ENCODE results near the gene PTCHD4.

PTCHD4 gene

DNA sequence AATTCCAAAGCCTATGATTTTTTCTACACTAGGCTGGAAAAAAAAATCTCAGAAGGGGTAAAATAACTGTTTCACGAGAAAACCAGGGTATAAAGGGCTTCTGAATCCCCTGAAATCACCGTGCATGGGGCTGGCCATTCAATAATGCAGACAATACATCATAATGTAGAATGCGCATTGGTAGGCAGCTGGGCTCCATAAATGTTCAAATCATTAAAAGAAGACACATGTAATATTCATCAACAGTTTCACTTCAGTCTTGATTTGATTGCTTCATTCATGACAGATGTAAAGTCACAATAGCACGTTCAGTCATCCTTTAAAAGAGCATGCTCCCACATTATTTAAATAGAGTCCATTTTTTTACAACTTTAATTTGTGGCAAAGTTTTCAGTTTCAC lies 20.5 kb downstream of the PTCHD4 start:
- no peaks in the 10 kb centered on the region for H3K4me1 Mint-ChIP-seq
- TF ChIP-seq CTCF (IDR thresholded peaks at IDR 0.05): no peak
- no peaks in the 10 kb centered on the region for H3K9me3 Mint-ChIP-seq
- H3K27me3 Mint-ChIP-seq (ENCODE audit: low read depth, poor library complexity): no peaks in the 10 kb centered on the region
- no peak for DNase-seq
- no peak overlapping the region for H3K27ac Mint-ChIP-seq
- H3K4me3 Mint-ChIP-seq: no peak overlapping the region
- no peaks in the 10 kb centered on the region for H3K36me3 Mint-ChIP-seq (ENCODE audit: low read depth)

DNA sequence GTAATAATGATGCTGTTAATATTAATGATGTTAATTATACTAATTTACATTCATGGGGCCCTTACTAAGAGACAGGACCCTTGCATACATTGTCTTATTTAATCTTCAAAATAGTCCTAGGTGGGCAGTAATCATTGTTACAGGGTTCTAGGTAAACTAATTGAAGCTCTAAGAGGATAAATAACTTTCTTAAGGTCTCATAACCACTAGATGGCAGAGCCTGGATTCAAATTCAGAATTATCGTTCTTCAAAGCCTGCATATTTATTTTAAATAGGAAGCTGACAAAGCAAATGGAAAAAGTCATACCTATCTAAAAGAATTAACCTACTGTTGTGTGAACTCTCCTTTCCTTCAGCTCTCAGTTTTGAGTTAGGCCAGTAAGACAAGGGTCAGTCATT lies 23.5 kb downstream of the PTCHD4 start:
- no peaks in the 10 kb centered on the region for H3K27me3 Mint-ChIP-seq (ENCODE audit: low read depth, poor library complexity)
- TF ChIP-seq CTCF (IDR thresholded peaks at IDR 0.05): no peak
- no peaks in the 10 kb centered on the region for H3K36me3 Mint-ChIP-seq (ENCODE audit: low read depth)
- DNase-seq: no peak
- no peaks in the 10 kb centered on the region for H3K9me3 Mint-ChIP-seq
- H3K27ac Mint-ChIP-seq: no peak overlapping the region
- no peak overlapping the region for H3K4me3 Mint-ChIP-seq
- no peaks in the 10 kb centered on the region for H3K4me1 Mint-ChIP-seq

DNA sequence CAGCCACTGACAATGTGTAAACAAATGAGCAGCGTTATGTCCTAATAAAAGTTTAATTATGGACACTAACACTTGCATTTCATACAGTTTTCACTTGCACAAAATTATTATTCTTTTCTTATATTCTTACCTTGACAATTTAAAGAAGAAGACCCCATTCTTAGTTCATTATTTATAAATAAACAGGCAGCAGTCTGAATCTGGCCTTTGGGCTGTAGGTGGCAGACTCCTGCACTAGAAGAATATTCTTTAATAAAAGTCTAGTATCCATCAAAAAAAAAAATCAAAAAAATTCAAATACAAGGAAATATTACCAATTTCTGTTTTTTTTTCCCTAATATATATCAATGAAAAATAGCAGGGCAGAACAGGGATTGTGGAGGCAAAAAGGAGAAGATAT lies 24.8 kb downstream of the PTCHD4 start:
- H3K36me3 Mint-ChIP-seq (ENCODE audit: low read depth): no peaks in the 10 kb centered on the region
- no peak overlapping the region for H3K27ac Mint-ChIP-seq

DNA sequence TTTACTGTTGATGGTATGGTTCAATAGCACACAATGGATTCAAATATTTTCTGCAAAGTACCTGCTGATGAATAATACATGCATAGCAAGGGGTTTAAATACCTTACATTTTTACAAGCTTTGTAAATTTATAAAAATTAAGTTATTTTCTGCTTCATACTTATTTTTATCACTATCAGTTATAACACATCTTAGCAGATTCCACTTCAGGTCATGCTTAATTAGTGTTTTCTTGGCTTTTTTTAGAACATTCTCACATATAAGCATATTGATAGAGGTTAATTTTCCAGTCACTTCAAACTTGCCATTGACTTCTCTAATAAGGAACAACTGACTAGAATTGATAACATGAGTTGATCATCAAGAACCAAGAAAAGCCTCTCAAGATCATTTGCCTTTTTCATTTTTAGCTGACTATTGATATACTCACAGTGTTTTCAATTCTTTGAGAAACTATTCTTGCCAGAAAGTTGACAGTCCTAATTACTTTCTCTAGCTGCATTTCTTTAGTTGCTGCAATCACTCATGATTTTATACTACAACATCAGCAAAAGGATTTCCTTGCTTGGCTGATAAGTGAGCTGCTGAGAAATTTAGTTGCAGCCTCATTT lies 25.8 kb downstream of the PTCHD4 start:
- no peak for TF ChIP-seq CTCF (IDR thresholded peaks at IDR 0.05)
- Mint-ChIP-seq H3K27ac (no peak overlapping the region), H3K9me3 (no peaks in the 10 kb centered on the region), H3K36me3 (ENCODE audit: low read depth) (no peaks in the 10 kb centered on the region), H3K4me3 (no peak overlapping the region), H3K4me1 (no peaks in the 10 kb centered on the region), H3K27me3 (ENCODE audit: low read depth, poor library complexity) (no peaks in the 10 kb centered on the region)
- DNase-seq: no peak

More for the DNA sequence above, 24.8 kb downstream of the PTCHD4 start:
- no peaks in the 10 kb centered on the region for H3K4me1 Mint-ChIP-seq
- no peaks in the 10 kb centered on the region for H3K27me3 Mint-ChIP-seq (ENCODE audit: low read depth, poor library complexity)
- H3K4me3 Mint-ChIP-seq: no peak overlapping the region
- no peak for DNase-seq
- no peak for TF ChIP-seq CTCF (IDR thresholded peaks at IDR 0.05)
- H3K9me3 Mint-ChIP-seq: no peaks in the 10 kb centered on the region

DNA sequence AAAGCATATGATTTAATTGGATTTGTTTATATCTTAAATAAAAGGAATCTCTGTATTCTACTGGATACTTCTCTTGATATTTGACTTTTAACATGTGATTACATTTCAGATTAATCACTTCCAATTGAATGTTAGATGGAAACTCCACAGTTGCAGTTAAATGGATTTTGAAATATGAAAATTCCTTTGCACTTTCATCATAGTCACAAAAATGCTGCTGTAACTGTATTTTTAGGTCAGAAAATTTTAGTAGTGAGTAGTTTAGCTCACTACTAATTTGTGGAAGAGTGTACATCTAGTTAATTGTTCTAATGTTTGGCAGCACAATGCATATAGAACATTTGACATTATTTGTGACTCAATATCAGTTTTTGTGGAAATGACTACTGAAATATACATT lies 26.8 kb downstream of the PTCHD4 start:
- DNase-seq: no peak
- Mint-ChIP-seq H3K27me3 (ENCODE audit: low read depth, poor library complexity) (no peaks in the 10 kb centered on the region), H3K27ac (no peak overlapping the region), H3K36me3 (ENCODE audit: low read depth) (no peaks in the 10 kb centered on the region), H3K4me3 (no peak overlapping the region), H3K9me3 (no peaks in the 10 kb centered on the region), H3K4me1 (no peaks in the 10 kb centered on the region)
- TF ChIP-seq CTCF (IDR thresholded peaks at IDR 0.05): no peak

- Mint-ChIP-seq H3K9me3 (peaks cover 9% of the 10 kb centered on the region), H3K27ac (no peak overlapping the region), H3K4me3 (no peak overlapping the region), H3K36me3 (ENCODE audit: low read depth) (peaks cover 8% of the 10 kb centered on the region), H3K27me3 (ENCODE audit: low read depth, poor library complexity) (no peaks in the 10 kb centered on the region), H3K4me1 (no peaks in the 10 kb centered on the region)
- DNase-seq: no peak
- no peak for TF ChIP-seq CTCF (IDR thresholded peaks at IDR 0.05)
These were observed 30.6 kb downstream of the PTCHD4 start for GRCh38 chr6:48080227-48081009.
